ENCODE measurements around the gene TMEM272. TPM values are rescaled to one million over a fixed set of nuclear protein-coding genes. Genes with fewer than 3 reads are reported as not detected.

Gene TMEM272
- total and polyA plus RNA-seq, 8 donors: 0.13 to 0.42 (median 0.25) TPM; not detected in 1

DNA sequence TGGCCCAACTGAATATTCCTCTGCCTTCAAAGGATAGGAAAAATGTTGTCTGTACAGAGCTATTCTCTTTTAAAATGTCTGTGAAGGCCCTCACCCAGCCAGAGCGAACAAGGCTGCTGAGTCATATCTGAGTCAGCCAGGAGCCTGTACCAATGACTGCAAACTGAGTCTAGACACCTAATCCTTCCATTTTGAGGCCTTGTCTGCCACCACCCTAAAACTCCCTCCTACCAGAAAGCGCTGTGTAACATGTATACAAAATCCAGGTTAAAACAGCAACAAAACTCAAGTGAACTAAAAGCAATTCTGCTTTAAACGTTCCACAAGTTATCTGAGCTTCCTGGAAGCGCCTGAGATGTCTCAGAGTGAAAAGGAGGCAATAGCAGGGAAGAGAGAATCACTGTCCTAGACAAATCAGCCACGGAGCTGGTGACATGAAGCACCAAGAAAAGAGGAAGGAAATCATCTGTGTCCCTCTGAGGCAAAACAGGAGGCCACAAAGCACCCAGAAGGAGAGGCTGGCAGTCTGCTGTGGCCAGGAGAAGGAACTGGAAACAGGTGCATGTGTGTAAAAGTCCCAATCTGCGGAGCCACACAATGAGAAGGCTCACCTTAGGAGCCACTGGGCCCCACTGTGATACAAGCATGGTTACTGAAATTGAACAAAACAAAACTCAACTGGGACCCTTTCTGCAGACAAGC, 51.3 kb downstream of the TMEM272 start:
- DNase-seq (no peak), ATAC-seq (peak; percentile 56)
- H3K4me1 ChIP-seq: peaks cover 0 to 14% of the 10 kb centered on the region in 2 donors
- no peaks in the 10 kb centered on the region for H3K27me3 ChIP-seq
- TF ChIP-seq CTCF (IDR thresholded peaks at IDR 0.05): no peak
- no peaks in the 10 kb centered on the region for H3K36me3 ChIP-seq
- intact Hi-C loops (cut with DNase I): loop anchor here in 1 of 2 donors (10.0 kb wide), 1 partner anchor 209 kb away; the partner anchor contains the start of gene WDFY2
- peak overlapping the region in 1 of 2 donors; percentile 3 for H3K27ac ChIP-seq
- H3K9me3 ChIP-seq: no peaks in the 10 kb centered on the region
- no peak overlapping the region for H3K4me3 ChIP-seq

DNA sequence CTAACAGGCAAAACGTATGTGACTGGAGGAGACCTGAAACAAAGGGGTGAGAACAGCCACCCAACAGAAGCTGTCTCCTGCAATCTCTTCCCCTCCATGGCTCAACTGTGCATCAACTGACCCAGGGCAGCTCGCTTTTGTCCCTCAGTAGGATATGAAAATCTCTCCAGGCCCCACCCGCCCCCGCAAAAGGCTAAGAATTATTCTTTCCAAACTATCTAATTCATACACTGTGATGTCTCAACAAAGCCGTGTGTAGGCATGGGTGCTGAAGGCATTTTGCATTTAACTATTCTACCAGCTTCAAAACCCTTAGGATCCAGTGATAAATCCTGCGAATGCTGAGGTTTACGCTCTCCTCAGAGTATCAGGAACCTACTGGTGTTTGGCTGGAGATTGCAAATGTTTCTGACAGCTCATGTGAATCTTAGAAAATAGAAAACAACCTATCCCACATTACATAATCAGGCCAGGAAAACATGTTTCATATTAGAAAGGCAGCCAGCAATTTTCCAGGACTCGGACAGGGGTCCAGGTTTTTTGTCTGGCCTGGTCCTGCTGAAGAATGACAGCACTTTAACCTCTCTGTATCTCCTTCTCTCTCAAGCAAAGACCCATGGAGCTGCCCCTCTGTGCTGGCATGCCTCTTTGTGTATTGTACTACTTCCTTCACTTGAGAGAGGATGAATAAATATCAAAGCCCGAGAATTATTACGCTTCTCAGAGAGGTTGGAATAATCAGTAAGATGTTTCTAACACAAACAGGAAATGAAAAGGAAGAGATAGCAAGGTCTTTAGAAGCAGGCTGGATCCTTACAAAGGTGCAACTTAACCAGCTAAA, 58.3 kb downstream of the TMEM272 start:
- Histone ChIP-seq H3K36me3 (no peaks in the 10 kb centered on the region), H3K9me3 (no peaks in the 10 kb centered on the region), H3K27ac (no peak overlapping the region), H3K4me1 (peaks cover 6 to 17% of the 10 kb centered on the region in 2 donors), H3K27me3 (no peaks in the 10 kb centered on the region), H3K4me3 (no peak overlapping the region)
- DNase-seq: no peak
- no peak for ATAC-seq
- intact Hi-C loops (cut with DNase I): no loop called here
- no peak for TF ChIP-seq CTCF (IDR thresholded peaks at IDR 0.05)

- peaks cover 6 to 17% of the 10 kb centered on the region in 2 donors for H3K4me1 ChIP-seq
- H3K27me3 ChIP-seq: no peaks in the 10 kb centered on the region
- no peak for TF ChIP-seq CTCF (IDR thresholded peaks at IDR 0.05)
- H3K4me3 ChIP-seq: no peak overlapping the region
- H3K9me3 ChIP-seq: no peaks in the 10 kb centered on the region
- intact Hi-C loops (cut with DNase I): no loop called here
- H3K27ac ChIP-seq: no peak overlapping the region
- DNase-seq: no peak
- ATAC-seq: no peak
- H3K36me3 ChIP-seq: no peaks in the 10 kb centered on the region
Measured at GRCh38 chr13:51785712-51786424, 59.1 kb downstream of the TMEM272 start.

GRCh38 chr13:51784097-51784496, 60.9 kb downstream of the TMEM272 start:
- Histone ChIP-seq H3K27me3 (no peaks in the 10 kb centered on the region), H3K9me3 (no peaks in the 10 kb centered on the region), H3K36me3 (no peaks in the 10 kb centered on the region), H3K4me1 (peaks cover 6 to 17% of the 10 kb centered on the region in 2 donors), H3K27ac (no peak overlapping the region), H3K4me3 (no peak overlapping the region)
- intact Hi-C loops (cut with DNase I): no loop called here
- ATAC-seq: no peak
- no peak for TF ChIP-seq CTCF (IDR thresholded peaks at IDR 0.05)
- DNase-seq: no peak

Measured in left lung (tissue), 10 donors.